GM18868 (cell line): ENCODE measurements around the gene TMEM119.
"Not testable (repeated sequence)": the region's sequence is repeated elsewhere in the genome, so short reads cannot be mapped to it uniquely, and the experiment has no call there.

ENCODE experiments used
- ATAC-seq: cut with Tn5 transposase; IDR thresholded peaks from one replicate; pipeline ENCODE4 v1.9.1; 2021; ENCODE audit warnings: mild to moderate bottlenecking, moderate library complexity; ENCODE audit not compliant: unreplicated experiment

The TMEM119 gene

DNA sequence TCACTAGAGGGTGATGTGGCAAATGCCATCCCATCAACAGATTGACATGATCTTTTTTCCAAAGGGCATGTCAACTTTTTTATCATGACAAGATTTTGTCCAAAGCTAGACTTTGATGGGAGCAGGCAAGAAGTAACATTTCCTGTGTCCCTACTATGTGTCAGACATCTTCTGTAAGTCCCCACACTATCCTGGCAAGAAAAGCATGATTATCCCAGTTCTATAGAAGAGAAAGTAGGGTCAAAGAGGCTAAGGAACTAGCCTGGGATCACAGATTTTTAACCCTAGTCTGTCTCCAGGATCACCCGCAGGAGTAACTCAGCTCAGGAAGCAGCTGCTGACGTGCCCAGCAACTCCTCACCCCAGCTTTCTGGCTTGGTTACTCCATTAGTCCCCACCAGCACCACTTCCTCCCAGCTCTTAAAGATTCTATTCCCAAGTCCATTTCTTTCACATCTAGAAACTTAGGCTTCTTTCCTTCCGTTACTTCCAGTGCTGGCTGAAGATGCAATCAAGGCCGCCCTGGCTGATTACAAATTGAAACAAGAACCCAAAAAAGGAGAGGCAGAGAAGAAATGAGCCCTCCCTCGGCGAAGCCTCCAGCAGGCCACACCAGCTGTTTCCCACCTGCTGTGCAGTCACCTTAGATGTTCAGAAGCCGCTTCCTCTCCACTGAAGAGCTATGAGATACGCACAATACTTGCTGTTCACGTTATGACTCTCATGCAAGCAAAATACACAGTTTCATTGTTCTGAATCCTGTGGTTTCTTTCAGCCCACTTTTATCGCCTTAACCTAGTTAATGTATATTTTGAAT, 29.3 kb downstream of the TMEM119 start:
- peak; percentile 70 for ATAC-seq

DNA sequence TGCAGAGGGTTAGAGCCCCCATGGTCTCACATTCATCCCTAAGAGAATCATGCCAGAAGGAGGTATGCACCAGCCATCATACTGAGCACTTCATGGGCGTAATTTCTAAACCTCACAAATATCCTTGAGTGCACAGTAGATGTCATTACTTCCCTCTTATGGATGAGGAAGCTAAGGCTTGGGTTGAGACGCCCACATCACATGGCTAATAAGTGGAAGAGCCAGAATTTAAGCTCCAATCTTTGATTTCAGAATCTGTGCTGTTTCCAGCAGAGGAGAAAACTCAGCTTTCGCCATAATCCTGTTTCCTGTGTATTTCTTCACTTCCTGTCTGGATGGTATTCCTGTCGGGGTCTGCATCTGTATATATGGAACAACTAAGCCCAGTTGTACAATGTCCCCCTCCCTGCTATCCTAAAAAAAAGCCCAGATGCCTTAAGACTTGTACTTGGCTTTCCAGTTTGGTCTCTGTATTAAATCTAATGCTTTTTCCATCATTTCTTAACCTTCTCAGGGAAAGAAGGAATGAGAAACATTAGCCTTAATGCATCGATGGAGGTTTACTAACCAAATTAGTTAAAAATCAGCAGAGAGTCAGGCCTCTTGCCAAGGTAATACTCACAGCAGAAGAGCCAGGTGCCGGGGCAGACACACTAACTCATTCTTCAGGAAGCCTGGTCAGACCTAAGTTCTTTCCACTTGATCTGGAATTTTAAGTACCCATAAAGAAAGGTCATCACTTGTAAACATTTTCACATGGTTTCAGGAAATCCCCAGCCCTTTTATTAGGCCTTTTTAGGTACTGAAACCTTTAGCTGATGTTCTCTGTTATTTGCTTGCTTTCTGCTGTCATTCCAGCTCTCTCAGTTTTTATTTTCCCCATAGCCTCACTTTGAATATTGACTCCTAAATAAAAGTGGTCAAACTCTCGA, 30.2 kb downstream of the TMEM119 start:
- no peak for ATAC-seq

DNA sequence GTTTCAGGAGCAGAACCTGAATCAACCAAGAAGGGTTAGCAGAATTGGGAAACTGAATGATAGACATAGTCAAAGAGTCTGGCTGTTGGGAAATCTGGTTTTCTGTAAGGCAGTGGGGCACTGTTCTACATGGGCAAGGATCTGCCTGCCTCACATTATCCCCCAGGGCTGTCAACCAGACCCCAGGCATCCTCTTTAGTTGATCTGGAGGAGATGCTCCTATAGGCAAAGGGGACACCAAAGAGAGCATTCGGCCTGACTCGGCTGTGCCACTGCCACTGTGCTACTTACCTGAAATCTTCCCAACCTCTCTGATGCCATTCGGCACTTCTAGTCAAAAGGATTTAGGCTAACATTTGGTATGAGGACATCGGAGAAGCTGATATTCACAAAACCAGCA, 31.4 kb downstream of the TMEM119 start:
- ATAC-seq = no peak

DNA sequence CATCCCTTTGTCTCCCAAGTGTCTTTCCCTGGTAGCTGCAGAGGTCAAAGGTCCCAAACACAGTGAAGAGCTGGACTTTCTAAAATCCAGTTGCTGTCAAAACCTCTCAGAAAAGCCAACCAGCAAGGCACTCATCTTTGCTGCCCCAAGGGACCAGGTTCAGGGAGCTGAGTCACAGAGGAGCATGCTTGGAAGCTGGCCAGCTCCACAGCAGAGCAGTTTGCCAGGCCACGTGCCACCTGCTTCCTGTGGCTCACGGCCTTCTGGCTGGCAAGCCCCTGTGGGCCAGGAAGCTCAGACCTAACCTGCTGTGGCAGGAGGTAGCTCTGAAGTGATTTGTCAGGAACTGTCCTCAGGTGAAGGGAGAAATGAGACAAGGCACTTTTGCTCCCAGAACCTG, 31.9 kb downstream of the TMEM119 start:
- ATAC-seq = no peak

DNA sequence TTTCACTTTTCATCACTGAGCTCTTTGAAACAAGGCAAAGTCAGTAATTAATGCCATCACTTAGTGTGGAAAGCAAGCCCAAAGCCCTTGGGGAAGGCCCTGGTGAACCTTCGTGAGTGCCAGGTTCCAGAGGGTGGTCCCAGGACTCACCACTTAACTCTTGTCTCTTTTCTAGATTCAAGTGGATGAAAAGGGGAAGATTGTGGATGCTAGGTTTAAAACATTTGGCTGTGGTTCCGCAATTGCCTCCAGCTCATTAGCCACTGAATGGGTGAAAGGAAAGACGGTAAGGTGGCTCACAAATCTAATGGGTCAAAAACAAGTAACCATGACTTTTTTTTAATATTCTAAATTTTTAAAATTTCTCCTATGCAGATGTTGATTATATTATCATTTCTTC, 32.7 kb downstream of the TMEM119 start:
- ATAC-seq = no peak

DNA sequence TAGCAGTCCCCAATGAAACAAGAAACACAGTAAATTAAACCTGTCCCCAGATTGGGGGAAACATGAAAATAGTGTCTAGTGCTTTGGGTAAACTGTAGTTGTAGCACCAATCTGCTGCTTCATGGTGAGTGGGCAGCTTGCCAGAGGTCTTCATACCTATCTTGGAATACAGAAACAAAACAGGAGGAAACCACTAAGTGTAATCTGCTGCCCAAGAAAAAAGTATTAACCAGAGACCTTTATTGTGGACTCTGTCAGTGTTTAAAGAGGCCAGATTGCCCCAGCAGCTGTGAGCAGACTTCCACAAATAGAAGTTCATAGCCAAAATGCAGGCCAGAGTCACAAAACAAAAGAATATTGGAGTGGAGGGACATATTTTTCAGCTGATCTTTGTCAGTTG, 33.2 kb downstream of the TMEM119 start:
- no peak for ATAC-seq

DNA sequence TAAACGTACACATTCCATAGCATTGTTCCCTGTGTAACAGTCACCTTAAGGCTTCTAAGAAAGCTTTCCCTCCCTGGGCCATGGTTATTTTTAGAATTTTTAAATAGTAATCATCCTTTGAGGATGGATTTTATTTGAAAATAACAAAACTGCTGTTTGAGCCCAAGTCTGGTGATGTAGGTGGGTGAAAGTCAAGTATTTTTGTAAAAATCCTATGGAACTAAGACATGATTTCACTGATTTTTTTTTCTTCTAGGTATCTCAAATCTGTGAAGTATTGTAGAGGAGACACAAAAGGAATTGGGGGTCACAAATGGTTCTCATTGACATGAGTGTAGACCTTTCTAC, 34.1 kb downstream of the TMEM119 start:
- ATAC-seq = no peak

DNA sequence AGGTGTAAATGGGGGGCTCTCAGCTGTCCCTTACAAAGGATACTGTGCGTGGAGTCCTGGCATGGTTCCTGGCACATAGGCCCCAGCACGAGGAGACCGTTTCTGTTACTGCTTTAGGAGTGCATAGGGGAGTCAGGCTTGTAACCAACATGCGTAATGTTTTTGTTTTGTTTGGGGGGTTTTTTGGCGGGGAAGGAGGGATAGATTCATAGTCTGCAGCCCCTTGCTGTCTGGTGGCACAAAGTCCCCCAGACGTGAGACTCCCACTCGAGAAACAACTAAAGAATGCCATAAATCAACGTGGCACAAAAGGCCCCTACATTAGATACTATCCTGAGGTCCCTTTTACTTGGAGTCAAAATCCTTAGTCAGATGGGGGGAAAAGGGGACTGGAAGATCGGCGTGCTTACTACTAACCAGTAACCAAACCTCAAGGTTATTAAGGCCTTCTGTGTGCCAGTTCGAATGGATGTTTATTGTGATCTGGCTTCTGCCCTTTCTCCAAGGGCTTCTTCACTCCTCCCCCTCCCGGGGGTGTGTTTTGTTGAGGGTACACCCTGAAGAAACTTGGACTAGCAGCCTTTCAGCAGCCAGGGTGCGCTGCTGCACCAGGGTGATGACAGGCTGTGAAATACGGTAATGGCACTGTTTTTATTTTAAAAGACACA, 34.6 kb downstream of the TMEM119 start:
- ATAC-seq = peak; percentile 45

DNA sequence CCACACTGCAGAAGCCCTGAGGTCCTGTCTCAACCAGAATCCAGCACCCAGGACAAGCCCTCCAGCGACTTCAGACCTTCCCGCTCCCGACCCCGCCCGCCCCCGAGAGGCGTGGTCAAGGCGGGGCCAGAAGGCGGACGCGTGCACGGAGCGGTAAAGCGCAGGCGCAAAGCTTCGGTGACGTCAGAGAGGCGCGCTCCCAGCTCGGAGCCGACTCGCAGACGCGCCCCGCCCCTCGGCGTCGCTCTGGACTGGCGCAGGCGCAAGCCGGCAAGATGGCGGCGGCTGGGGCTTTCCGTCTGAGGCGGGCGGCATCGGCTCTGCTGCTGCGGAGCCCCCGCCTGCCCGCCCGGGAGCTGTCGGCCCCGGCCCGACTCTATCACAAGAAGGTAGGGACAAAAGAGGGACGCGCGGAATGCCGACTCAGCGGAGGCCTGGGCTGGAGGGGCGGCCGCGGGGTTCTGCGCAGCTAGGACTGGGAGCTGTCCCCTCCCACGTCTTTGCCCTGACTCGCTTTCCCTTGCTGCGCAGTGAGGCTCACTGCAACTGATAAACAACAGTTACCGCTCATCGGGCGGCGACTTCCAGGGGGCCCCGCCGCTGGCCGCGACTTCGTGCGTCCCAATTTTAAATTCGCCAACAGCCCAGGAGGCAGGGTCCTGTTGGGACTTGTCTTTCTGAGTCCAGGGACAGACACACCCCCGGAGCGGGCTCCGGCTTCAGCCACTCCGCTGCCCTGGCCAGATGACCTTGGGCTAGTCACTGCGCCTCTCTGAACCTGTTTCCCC, 35.3 kb downstream of the TMEM119 start, which contains the start of gene ISCU:
TSS of gene ISCU (plus strand) at position 249 of the 788 bp plus-strand sequence. CDS start at position 276, 27 bp downstream.
- ATAC-seq = peak; percentile 52

DNA sequence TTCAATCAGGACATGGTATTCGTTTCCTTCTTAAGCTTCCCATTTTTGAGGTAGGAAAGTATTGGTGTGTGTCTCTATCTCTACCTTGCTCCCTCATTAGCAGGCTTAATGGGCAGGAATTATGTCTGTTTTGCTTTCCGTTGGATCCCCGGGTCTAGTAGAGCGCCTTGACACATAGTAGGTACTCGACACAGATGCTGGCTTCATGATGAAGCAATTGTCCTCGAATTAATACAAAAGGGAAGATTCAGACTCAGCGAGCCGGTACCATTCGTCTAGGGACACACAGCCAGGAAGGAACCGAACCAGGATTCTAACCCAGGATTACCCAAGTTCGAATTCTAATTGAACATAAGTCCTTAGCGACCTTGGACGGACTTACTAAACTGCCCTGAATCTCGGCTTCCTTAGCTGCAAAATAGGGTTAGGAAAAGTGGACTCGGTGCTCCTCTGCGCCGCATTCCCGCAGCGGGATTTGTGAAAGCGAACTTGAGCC, 36.0 kb downstream of the TMEM119 start:
- no peak for ATAC-seq

DNA sequence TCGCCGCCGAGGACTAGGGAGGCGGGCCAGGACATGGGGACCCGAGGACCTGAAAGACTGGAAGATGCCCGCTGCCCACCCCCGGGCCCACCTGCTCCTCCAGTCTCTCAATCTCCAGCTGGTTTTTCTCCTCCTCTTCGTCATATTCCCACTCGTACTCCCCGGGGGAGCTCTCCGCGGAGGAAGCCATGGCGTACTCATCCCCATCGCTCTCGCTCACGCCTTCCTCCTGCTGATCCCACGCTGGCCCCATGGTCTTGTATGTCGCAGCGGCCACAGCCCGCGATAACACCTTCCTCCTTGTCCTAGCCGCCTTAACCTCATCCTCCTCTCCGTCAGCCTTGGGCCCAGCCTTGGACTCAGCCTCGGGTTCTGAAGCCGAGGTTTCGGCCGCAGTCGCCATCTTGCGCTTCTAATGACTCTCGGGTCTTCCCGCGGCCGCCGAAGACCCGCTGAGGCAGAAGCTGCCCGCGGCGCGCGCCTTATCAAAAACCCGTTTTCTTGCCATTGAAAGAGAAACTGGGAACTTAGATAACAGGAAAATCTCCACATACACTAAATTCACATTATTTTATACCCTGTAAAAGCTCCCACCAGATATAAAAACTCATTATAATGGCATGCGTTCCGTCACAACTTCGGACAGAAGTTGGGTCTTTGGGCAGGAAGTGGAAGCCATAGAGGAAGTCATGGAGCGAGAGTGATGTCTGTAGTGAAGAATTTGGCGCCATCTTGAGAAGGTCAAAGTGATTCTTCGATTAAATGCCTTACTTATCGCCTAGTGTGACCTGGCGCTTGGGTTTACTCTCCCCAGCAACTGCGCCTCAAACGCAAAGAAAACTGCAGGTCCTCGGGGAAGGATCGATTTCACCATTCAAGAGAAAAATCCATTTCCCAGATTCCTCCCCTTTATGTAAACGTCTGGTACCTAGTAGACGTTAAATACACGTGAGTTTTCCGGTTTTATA, 36.8 kb downstream of the TMEM119 start, which contains the start of gene SART3:
TSS of gene SART3 (minus strand) at position 422 of the 968 bp plus-strand sequence. CDS start at position 403, 19 bp downstream.
- ATAC-seq = peak; percentile 38

DNA sequence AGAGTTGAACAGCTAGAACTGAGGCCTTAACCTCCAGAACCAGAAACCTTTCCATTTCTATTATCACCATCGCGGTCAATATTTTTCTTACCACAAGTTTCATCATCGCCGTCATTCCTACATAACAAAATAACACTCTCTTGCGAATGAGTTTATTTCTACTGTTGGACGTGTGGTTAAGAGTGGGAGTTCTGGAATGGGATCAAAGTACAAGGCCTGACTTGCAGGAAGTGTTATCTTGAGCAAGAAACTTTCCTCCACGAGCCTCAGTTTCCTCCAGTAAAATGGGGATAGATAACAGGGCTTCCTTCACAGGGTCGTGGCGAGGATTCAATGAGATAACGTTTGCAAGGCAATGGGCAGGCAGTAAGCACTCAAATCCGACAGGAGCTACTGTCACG, 37.6 kb downstream of the TMEM119 start:
- ATAC-seq = no peak

DNA sequence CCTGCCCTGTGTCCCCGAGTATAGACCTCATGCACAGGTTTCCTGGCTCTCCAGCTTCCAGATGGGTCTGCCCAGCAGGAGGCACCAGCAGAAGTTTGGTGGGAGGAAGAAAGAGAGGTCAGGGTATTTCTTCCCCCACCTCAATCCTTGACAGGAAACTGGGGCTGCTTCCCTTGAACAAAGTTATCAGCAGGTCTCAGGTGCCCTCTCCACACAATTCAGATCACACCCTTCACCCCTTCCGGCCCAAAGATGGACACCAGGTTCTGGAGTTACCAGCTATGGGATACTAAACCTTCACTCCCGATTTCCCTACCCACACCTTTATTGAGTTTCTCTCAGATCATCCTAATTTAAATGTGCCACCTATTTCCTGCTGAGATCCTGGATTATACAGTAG, 38.1 kb downstream of the TMEM119 start:
- no peak for ATAC-seq

DNA sequence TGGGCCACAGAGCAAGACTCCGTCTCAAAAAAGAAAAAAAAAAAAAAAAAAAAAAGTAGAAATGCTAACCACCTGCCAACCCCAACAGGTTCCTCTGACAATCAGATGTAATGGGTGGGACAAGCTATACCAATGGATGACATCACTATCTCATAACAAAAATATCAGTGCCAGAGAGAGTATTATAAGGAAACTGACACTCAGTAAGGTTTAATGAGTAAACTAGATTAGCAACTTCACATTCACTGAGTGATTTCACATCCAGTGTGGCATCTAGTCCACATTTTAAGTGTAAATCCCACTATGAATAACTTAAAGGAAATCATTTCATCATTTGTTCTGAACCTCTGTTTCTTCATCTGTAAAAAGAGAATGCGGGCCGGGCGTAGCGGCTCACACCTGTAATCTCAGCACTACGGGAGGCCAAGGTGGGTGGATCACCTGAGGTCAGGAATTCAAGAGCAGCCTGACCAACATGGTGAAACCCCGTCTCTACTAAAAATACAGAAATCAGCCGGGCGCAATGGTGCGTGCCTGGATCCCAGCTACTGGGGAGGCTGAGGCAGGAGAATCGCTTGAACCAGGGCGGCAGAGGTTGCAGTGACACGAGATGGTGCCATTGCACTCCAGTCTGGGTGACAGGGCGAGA, 38.8 kb downstream of the TMEM119 start:
- no peak for ATAC-seq

DNA sequence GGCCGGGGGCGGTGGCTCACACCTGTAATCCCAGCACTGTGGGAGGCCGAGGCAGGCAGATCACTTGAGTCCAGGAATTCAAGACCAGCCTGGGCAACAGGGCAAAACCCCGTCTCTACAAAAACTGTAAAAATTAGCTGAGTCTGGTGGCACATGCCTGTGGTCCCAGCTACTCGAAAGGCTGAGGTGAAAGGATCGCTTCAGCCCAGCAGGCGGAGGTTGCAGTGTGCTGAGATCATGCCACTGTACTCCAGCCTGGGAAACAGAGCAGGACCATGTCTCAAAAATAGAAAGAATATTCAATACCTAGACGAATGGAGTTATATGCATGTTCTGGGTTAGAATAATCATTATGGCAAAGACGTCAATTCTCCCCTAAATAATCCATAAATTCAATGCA, 42.5 kb downstream of the TMEM119 start:
- ATAC-seq = not testable (repeated sequence)

DNA sequence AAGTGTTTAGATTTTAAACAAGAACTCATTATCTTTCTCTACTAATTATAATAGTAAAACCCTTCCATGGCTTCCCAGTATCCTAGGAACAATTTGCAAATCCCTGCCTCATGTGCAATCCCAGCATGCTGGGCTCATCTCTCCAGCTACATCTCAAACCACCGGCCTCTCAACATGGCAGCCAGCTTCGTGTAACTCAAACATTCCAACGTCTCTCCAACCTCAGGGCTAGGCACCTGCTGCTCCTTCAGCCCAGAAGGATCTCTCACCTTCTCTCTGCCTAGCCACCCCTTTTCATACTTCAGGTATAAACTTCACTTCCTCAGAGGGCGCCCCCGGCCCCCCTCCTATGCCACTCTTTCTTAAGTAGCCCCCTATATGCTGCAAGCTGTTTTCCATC, 44.1 kb downstream of the TMEM119 start:
- no peak for ATAC-seq

DNA sequence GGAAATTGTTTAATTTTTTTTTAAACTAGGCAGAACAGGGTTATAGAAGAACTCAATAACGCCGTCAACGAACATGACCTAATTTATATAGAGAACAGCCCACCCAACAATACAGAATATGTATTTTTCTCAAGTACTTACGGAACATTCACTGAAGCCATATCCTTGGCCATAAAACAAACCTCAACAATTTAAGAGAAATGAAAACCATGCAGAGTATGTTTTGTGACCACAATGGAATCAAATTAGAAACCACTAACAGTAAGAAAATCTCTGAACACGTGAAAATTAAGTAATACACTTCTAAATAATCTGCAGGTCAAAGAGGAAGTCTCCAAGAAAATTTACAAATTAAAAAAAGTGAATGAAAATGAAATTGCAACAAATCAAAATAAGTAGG, 46.3 kb downstream of the TMEM119 start:
- ATAC-seq = no peak

DNA sequence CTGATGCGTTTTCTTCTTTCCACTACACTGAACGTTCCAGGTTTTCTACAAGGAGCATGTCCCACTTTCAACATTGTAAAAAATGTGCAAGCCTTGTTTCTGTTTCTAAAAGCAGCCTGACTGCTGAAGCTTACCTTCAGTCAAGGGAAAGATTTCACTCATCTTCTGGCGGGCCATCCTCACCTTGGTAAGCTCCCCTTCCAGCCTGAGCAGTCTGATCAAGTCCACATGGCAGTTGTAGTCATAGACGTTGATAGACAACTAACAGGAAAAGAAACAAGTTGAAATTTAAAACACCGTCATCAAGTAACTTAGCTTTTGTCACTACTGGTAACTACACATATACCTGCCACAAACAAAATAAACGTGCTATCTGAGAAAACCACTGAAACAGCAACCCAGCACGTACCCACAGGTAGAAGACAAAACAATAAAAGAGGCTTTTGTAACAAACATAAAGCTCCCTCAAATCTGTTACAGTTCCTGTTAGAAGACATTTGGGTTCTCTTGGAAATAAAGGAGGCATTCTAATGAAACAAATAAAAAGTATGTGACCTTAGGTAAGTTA, 48.8 kb downstream of the TMEM119 start:
- ATAC-seq = peak; percentile 56
